Measurements from ENCODE around the gene BMP8B. TPM values are rescaled to one million over a fixed set of nuclear protein-coding genes. Genes with fewer than 3 reads are reported as not detected.

The BMP8B gene
- total and polyA plus RNA-seq, 3 donors from 2014 or later: 4.4 to 5.6 (median 5.5) TPM

GRCh38 chr1:39726600-39726999 is 62.1 kb downstream of the BMP8B start:
- intact Hi-C loops (cut with DNase I; ENCODE audit: low total_unique reads): no loop called here
- Histone ChIP-seq H3K9me3 (no peaks in the 10 kb centered on the region), H3K27me3 (no peaks in the 10 kb centered on the region), H3K4me1 (no peaks in the 10 kb centered on the region), H3K27ac (no peak overlapping the region), H3K4me3 (no peak overlapping the region), H3K36me3 (ENCODE audit: low read depth, missing control alignments) (no peaks in the 10 kb centered on the region)
- WGBS, 2 donors: 95% methylated on average over 3 of the region's 3 CpGs
- TF ChIP-seq POLR2A (IDR thresholded peaks at IDR 0.05) (no peak), CTCF (IDR thresholded peaks at IDR 0.05) (no peak)
- DNase-seq: no peak

- WGBS, 2 donors: 39 to 56% methylated on average over 2 of the region's 2 CpGs
- DNase-seq: no peak
- Histone ChIP-seq H3K4me3 (no peak overlapping the region), H3K4me1 (no peaks in the 10 kb centered on the region), H3K27ac (no peak overlapping the region), H3K9me3 (no peaks in the 10 kb centered on the region), H3K27me3 (no peaks in the 10 kb centered on the region), H3K36me3 (ENCODE audit: low read depth, missing control alignments) (no peaks in the 10 kb centered on the region)
- intact Hi-C loops (cut with DNase I; ENCODE audit: low total_unique reads): no loop called here
- TF ChIP-seq CTCF (IDR thresholded peaks at IDR 0.05) (no peak), POLR2A (IDR thresholded peaks at IDR 0.05) (no peak)
Observed at GRCh38 chr1:39722495-39722894, 66.2 kb downstream of the BMP8B start.

- Histone ChIP-seq H3K9me3 (no peaks in the 10 kb centered on the region), H3K27ac (no peak overlapping the region), H3K4me3 (no peak overlapping the region), H3K36me3 (ENCODE audit: low read depth, missing control alignments) (no peaks in the 10 kb centered on the region), H3K4me1 (no peaks in the 10 kb centered on the region), H3K27me3 (no peaks in the 10 kb centered on the region)
- TF ChIP-seq CTCF (IDR thresholded peaks at IDR 0.05) (no peak), POLR2A (IDR thresholded peaks at IDR 0.05) (no peak)
- no peak for DNase-seq
- intact Hi-C loops (cut with DNase I; ENCODE audit: low total_unique reads): no loop called here
Observed at GRCh38 chr1:39721664-39722063, 67.0 kb downstream of the BMP8B start.

GRCh38 chr1:39720094-39720999 is 68.3 kb downstream of the BMP8B start:
- WGBS, 2 donors: 54 to 58% methylated on average over 7 of the region's 7 CpGs
- intact Hi-C loops (cut with DNase I; ENCODE audit: low total_unique reads): no loop called here
- DNase-seq: no peak
- Histone ChIP-seq H3K4me3 (no peak overlapping the region), H3K27ac (no peak overlapping the region), H3K27me3 (no peaks in the 10 kb centered on the region), H3K36me3 (ENCODE audit: low read depth, missing control alignments) (no peaks in the 10 kb centered on the region), H3K4me1 (no peaks in the 10 kb centered on the region), H3K9me3 (no peaks in the 10 kb centered on the region)
- peak; percentile 59 to 83 (median 74) for TF ChIP-seq CTCF (IDR thresholded peaks at IDR 0.05)
- no peak for TF ChIP-seq POLR2A (IDR thresholded peaks at IDR 0.05)

- DNase-seq: no peak
- H3K27ac ChIP-seq: no peak overlapping the region
- intact Hi-C loops (cut with DNase I; ENCODE audit: low total_unique reads): loop anchor here (10.0 kb wide), 1 partner anchor 113 kb away; no protein-coding TSS in a partner anchor
- H3K9me3 ChIP-seq: no peaks in the 10 kb centered on the region
- no peaks in the 10 kb centered on the region for H3K4me1 ChIP-seq
- WGBS, 2 donors: 72 to 76% methylated on average over 6 of the region's 6 CpGs
- TF ChIP-seq CTCF (IDR thresholded peaks at IDR 0.05): no peak
- TF ChIP-seq POLR2A (IDR thresholded peaks at IDR 0.05): no peak
- H3K27me3 ChIP-seq: no peaks in the 10 kb centered on the region
- no peaks in the 10 kb centered on the region for H3K36me3 ChIP-seq (ENCODE audit: low read depth, missing control alignments)
- H3K4me3 ChIP-seq: no peak overlapping the region
Observed at GRCh38 chr1:39717809-39718208, 70.9 kb downstream of the BMP8B start.
